OCI-LY1 (cell line): ENCODE results near the gene MBIP.

ENCODE experiments used
- CTCF ChIP-seq: fragments of 200-600 bp; sonication (generic), shearing (Covaris generic); IDR thresholded peaks from 2 replicates; pipeline ENCODE4 v1.5.1; 2017; ENCODE audit warnings: mild to moderate bottlenecking, antibody characterized with exemption, low read length, moderate library complexity, mixed read lengths
- EZH2 ChIP-seq: fragments of 200-600 bp; sonication (generic), shearing (Covaris generic); IDR thresholded peaks from 2 replicates; pipeline ENCODE4 v1.8.0; 2017; ENCODE audit warnings: borderline replicate concordance, mixed run types, mild to moderate bottlenecking, antibody characterized with exemption, low read length, moderate library complexity, mixed read lengths

DNA sequence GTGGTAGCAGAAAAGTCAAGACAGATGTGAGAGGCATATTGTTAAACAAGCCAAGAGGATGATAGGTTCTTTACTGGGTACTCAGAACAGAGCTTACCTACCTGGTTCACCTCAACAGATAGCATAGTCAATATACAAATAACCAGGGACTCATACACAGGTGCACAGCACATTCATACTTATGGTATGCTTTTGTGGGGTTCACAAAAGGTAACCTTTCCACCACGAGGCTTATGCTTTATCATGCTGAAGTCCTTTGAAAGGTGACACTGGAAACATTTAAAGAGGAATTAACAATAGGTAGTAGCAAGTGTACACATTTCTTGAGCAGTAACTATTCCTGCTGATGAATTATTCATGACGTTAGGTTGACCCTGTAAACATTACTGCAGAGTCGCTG is 42.2 kb upstream of the MBIP start:
- no peak for TF ChIP-seq CTCF
- TF ChIP-seq EZH2: no peak
